Measurements from ENCODE around the gene NUAK2. TPM values are rescaled to one million over a fixed set of nuclear protein-coding genes. Genes with fewer than 3 reads are reported as not detected.

The NUAK2 gene
- polyA plus RNA-seq, 3 donors, result 8.6 to 12.1 (median 11.1) TPM

DNA sequence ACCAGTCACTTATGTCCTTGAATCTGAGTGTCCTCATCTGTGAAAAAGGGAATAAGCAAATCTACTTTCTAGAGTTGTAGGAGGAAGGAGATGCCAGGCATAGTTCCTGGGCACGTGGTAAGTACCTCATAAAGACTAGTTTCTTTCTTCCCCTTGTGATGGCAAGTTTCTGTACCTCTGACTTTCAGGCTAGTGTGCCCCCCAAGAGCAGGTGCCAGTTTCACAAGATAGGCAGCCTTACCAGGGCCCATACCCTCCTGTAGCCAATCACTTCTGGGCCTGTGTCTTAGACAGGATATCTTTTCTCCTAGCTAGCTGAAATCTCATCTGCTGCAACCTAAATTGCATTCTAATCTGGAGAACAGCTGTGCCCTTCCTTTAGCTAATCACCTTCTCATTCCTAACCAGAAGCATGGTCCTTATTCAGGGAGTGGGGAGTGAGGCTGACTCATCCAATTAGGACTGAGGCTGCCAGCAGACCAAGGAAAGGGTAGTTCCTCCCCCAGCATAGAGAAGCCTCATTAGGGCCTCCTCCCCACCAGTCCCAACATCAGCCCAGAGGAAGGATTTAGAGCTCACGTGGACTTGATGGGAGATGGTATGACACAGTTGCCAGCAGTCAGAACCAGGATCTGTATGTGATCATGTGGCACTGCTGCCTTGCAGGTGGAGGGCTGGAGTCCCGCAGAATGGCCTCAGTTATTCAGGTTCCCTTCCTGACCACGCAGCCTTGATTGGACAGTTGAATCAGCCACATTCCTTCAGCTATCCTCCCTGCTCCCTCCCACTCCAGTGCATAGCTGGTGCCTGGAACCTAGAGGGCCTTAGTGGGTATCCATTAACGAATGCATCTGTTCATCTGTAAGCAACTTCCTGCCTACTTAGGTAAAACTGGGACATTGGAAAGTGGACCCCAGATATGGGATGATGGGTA is 27.3 kb upstream of the NUAK2 start:
- DNase-seq, result no peak

DNA sequence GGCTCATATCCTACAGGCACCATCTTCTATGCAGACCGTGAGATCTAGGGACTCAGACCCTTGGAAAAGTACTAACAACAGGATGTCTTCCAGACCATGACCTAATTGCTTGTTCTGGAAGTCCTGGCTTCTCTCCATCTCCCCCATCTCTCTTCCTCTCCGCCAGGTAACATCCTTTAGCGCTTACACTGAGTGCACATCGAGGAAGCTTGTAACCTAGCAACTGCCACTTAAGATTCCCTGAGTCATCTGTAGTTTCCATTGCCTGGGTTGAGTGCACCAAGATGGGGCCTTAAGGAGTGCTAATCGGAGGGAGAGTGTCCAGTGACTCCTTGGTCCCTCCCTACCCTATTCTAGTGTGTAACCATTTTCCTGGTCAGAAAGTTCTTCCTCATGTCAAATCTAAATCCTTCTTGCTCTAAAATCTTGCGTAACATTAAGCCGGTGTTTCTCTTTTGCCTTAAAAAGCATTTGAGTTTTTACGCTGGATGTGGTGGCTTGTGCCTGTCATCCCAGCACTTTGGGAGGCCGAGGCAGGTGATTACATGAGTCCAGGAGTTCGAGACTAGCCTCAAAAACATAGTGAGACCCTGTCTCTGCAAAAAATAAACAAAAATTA is 25.5 kb upstream of the NUAK2 start:
- no peak for DNase-seq

DNA sequence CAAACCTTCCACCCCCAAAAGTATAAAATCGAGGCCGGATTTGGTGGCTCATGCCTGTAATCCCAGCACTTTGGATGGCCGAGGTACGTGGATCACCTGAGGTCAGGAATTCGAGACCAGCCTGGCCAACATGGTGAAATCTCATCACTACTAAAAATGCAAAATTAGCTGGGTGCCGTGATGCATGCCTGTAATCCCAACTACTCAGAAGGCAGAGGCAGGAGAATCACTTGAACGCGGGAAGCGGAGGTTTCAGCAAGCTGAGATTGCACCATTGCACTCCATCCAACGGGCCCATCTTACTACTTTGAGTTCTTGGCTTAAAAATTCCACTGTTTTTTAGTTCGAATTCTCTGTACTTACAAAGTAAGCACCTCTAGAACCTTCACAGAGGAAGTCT is 24.2 kb upstream of the NUAK2 start:
- no peak for DNase-seq

DNA sequence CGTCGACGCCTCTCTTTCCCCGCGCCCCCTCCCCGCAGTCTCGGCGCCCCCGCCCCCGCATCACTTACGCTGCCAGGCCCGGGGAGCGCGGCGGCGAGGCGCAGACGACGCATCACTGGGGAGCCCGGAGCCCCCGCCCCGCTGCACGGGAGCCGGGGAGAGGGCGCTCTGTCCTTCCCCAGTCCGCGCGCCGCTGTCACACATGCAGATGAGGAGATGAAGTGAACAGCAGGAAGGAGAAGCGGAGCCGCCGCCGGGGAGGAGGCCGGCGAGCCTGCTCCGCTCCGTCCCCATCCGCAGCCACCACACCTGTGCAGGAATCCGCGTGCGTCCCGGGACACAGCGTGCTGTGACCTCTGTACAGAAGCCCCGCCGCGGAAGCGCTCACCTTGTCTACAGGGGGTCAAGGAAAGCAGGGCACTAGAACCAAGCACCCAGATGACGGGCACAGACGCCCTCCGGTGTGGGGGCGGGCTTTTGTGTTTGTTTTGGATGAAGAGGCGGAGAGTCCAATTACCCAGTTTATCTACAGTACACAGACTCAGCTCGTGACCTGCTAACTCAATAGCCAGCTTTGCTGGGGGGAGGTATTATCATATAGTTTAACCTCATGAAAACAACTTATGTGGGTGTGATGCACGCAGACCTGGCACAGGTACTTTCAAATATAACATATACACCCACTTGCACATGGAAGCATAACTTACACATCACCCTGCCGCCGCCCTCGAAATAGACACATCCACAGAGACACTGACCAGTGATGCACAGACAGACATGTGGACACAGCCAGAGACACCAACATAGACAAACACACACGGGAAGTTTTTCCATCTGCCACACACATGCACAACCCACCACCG is 22.8 kb upstream of the NUAK2 start:
- no peak for DNase-seq

DNA sequence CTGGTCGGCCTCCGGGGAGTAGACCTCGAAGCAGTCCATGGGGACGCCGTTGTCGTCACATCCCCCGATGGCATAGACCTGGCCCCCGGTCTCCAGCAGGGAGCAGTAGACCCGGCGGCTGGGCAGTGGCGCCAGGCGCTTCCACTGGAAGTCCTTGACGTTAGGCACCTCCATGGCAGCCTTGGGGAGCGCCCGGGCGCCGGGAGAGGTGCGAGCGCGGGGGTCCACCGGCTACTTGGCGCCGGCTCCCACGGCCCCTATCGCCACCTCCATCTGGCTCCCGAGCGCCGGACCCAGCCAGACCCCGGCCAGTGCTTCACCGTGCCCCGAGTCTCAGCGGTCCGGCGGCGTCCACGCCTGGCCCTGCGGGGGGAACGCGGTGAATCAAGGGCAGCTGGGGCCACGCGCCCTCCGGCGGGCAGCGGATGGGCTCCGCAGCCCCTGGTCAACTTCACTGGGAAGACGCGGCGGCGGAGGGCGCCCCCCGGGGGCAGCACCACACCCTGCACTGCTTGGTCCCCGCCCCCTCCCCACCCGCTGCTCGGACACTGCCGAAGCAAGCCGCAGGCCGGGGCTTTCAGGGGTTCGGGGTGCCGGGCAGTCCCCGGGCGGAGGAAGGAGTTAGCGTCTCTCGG is 22.0 kb upstream of the NUAK2 start:
- DNase-seq, result no peak

DNA sequence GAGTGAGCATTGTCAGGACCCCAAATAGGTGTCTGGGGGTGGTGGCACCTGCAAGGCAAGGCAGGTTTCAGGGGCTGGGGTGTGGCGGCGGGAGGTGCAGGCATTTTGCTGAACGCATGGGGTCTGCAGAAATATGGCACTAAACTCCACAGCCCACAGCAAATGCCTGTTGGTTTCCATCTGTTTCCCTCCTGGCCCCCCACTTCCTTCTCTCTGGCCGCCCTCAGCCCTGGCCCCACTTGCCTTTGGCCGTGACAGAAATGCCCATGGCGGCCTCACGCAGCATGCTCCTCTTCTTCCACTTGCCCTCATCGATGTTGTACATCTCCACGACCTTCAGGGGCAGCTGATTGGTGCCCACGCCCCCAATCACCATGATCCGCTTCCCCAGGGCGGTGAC is 21.4 kb upstream of the NUAK2 start:
- DNase-seq, result no peak

DNA sequence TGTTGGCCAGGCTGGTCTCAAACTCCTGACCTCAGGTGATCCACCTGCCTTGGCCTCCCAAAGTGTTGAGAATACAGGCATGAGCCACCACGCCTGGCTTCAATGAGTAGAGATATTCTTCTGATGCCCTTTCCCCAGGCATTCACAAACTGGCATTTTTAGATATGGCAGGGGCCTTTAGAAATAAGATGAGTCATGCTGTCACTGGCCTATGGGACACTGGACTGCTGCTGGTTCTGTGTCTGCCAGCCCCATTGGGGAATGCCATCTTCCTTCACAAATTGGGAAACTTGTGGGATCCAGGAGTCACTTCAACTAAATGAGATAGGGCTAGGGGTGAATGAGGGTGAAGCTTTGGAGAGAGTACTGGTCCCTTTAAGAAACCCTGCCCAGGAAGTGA is 19.1 kb upstream of the NUAK2 start:
- no peak for DNase-seq

DNA sequence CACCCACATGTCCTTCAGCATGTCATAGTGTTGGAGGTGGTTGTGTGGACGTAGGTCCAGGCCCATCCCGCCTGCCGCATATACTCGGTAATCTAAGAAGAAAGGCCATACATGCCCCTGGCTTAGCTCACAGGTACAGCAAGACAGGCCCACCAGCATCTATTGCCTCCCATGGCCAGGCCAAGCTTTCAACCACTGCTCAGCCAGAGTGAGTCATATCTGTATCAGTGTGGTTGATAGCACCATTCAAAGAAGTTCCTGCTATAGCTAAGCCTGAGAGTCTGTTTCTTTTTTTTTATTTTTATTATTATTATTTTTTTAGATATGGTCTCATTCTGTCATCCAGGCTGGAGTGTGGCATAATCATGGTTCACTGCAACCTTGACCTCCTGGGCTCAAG is 18.2 kb upstream of the NUAK2 start:
- no peak for DNase-seq

DNA sequence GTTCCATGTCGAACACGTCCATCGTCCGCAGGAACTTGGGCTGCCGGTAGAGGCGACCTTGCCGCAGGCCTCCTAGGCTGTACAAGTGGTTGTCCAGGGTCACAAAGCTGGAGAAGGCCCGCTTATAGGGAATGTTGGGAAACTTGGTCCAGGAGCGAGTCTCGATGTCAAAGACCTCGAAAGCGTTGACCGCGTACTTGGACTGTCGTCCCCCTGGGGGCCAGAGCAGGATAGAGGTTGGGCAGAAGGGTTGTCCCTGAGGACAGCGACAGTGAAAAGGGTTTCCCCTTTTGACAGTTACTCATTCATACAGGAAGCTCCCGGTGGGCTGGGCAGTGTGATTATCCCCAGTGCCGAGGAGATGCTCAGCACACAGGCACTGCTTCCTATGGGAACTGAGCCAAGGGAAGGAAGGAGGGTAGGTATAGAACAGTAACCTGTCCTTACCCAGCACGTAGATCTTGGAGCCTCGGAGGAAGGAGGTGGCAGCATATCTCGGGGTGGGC is 17.7 kb upstream of the NUAK2 start:
- DNase-seq, result no peak

DNA sequence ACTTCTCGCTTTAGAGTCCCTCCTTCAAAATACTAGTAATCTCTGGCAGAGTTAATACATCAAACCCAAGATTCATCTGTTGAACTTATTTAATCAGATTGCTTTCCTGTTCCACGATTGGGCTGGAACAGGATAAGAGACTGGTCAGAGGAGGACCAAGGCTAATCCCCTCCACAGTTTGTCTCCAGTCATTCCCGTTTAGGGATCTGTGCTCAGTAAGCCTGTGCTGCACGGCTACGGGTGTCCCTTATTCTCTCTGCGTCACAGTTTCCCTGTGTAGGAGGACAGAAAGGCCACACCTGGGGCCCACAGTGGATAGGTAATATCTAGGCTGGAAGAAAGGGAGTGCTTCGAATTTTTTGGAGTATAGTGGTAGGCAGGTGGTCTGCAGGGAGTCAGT is 16.5 kb upstream of the NUAK2 start:
- DNase-seq, result no peak

DNA sequence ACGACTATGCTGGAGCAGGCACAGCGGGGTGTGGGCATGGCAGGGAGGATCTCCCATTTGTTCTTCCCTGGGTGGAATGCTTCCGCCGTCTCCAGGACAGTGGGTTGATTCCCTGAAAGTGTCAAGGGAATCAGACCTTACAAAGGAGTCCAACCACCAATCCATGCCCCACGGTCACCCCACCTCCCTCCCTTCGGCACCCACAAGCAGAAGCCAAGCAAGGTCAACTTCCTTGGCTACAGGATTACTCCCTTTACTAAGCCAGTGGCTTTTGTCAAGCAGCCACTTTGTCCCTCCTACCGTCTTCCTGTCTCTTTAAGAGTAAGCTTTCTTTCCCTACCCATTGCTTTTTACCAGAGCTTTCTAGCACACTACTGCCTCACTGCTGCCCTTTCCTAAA is 15.9 kb upstream of the NUAK2 start:
- DNase-seq, result no peak

DNA sequence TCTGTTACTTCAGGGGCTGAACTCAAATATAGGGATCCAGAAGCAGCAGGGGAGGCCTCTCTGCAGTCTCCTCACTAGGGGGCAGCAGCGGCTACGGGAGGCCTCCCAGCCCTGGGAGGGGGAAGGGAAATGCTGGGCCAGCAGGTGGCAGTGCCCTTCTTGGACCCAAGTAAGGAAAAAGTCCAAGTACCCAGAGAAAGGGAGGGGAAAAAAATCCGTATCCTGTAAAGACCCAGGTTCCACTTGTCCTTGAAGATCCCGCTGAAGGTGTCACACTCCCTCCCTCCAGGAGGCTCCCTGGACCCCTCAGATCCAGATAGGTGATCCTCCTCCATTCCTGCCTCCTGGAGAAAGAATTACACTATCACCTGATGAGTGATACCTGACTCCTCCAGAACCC is 14.1 kb upstream of the NUAK2 start:
- DNase-seq, result peak; percentile 82

DNA sequence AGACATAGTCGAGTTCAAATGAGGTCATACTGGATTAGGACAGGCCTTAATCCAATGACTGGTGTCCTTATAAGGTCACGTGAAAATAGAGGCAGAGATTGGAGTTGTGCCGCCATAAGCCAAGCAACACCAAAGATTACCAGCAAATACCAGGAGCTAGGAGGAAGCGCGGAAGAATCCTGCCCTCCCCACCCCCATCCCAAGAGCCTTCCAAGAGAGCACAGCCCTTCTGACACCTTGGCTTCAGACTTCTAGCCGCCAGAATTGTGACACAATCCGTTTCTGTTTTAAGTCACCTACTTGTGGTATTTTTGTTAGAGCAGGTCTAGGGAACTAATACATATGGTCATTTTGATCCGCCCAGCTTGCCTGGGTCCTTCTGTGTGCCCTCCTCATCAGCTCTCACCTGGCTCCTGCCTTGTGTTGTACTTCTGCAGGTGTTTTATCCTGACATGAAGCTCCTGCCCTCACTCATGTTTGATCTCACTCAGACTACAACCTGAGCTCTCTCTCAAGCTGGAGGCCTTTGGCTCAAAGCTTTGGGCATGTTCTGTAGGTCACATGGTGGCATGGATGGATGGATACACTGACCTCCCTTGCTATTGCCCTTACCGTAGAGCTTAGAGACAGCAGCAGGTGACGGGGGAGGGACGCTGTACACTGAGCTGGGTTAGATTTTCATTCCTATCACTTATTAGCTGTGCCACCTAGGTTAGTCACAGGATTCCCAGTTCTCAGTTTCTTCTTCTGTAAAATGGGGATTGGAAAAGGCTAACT is 10.7 kb upstream of the NUAK2 start:
- DNase-seq, result no peak

DNA sequence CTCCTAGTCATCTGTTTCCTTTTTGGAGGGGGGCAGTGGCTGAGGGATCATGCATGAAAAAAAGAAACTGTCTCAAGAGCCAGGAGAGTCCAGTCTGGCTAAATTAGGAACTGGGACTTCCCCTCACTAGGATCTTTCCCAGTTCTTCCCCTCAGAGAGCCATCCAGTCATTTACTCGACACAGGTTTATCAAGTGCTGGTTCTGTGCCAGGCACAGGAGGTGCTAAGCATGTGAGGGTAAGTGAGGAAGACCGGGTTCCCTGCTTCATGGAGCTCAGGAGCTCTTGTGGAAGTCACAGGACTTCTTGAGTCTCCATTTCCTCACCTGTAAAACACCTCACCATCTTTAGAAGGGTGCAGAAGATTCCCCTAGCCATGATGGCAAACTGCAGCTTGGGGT is 8.6 kb upstream of the NUAK2 start:
- no peak for DNase-seq

DNA sequence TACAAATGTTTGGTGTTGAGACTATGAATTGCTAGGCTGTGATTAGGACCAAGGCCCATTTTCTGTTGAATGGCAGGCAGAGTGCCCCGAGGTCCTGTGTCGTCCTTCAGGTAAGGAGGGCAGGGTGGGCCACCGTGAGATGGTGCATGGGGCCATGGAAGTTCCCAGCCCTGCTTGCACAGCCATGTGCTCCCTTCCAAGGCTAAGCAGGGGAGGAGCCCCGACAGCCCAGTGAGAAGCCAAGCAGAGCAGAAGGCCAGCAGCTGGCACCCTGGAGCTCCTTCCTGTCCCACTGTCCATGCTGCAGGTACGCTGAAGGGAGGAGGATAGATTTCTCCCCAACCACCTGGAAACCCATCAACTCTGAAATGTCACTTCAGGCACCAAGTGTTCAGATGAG is 8.2 kb upstream of the NUAK2 start:
- DNase-seq, result no peak

DNA sequence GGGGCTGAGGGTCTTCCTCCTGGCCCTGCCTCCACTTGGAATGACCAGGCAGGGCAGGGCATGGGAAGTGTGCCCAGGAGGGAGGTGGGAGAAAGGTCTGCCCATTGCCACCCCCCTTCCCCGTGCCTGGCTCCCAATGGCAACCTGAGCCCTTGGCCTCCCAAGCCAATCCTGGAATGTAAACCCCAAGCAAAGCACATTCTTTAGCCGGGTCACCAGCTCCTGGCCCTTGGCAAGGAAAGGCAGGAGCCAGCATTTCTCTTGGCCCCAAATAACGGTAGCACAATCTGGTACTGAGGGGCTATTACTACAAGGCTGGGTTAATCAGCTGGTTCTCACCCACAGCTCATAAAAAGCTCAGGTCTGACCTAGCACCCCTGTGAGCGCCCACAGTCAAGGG is 6.9 kb upstream of the NUAK2 start:
- DNase-seq, result no peak

DNA sequence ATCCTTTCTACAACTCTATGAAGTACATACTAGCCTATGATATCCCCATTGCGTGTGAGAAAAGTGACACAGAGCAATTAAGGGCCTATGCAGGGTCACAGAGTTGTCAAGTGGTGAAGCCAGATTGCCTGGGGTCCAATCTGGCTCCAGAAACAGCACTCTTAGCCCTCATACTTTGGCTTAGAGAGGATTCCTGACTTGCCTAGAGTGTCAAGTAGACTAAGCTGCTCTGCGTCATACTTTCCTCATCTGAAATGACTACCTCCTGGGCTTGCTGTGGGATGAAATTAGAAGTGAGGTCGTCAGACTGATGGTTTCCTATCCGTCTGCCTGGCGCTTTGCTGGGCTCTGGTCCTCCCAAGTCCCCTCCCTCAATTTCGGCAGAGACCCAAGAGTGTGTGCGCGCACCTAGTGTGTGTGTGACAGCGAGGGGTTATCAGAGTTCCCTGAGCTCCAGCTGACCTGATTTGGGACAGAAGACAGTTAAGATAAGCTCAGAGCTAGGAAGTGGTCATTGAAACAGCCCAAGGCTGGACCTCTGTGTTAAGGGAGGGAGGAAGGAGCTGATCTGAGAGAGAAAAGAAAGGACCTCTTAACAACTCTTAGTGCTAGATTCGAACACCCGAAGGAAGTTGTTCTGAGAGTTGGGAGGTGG is 5.4 kb upstream of the NUAK2 start:
- DNase-seq, result no peak

DNA sequence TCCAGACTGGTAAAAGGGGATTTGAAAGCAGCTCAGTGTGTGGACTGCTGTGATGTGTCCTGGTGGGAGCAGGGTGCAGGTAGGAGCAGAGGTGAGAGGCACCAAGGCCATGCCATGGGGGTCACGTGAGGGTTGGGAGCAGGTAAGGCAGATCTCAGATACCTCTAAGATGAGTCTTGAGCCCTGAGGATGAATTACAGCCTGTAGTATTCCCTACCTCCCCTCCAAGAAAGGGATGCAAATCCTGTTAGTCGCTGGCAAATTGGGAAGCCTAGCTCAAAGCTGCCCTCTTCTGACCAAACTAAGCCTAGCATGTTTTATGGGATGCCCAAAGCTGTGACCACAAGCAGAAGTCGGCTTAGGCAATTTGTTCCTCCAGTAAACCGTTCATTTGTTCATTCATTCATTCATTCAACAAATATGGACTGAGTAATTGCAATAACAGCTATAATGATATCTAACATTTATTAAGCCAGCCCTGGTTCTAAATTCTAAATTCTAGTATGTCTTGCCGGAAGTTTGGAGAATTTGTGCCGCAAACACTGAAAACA is 3.9 kb upstream of the NUAK2 start:
- peak; percentile 68 for DNase-seq

DNA sequence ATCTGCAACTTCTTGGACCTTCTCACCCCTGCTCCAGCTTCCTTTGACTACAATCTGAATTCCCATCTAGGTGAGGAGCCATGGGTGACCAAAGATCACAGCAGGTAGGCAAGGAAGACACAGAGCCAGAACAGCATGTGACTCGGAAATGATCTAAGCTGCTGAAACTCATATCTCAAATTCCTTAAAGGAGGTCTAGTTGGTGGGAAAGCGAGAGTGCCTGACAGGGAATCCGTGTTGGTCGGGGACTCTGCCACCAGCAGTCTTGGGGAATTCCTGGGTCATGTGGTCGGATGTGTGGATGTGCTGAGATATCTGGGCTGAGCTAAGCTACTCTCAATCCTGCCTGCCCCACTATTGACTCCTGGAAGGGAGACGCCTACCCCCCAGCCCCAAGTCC is 3.2 kb upstream of the NUAK2 start:
- no peak for DNase-seq

DNA sequence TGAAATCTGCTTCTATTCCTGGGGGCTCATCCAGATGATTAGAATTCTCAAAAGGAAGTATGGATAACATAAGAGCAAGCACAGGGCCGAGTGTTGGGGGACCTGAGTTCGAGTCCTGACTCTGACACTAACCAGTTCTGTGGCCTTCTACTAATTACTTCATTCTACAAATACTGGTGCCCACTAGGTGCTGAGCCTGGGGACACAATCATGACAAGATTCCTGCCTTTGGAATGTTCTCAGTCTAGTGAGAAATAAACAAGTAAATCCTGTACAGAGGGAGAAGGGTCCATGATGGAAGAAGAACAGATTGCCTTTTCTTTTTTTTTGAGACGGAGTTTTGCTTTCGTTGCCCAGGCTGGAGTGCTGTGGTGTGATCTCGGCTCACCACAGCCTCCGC is 2.2 kb upstream of the NUAK2 start:
- no peak for DNase-seq
